SU-DHL-6 (cell line): ENCODE results near the gene SCAMP3.

Source experiments
- H2AFZ ChIP-seq: fragments of 200-600 bp; sonication (generic); 2 replicates; pipeline ENCODE4 v1.6.1; 2014; ENCODE audit warnings: low read depth, mild to moderate bottlenecking, moderate library complexity, mixed read lengths, antibody characterized with exemption, low read length; ENCODE audit not compliant: severe bottlenecking
- H3F3A ChIP-seq: fragments of 200-600 bp; shearing (Covaris generic); 2 replicates; pipeline ENCODE4 v1.6.0; 2016; ENCODE audit warnings: antibody characterized with exemption, mild to moderate bottlenecking; ENCODE audit not compliant: insufficient read depth
- H3K27ac ChIP-seq: fragments of 200-600 bp; sonication (generic); 2 replicates; pipeline ENCODE4 v1.5.1; 2016; ENCODE audit warnings: low read depth, mild to moderate bottlenecking, low read length, moderate library complexity, mixed read lengths
- H3K27me3 ChIP-seq: fragments of 200-600 bp; sonication (generic), shearing (Covaris generic); 2 replicates; pipeline ENCODE4 v1.6.0; 2014; ENCODE audit warnings: mild to moderate bottlenecking, low read length
- H3K36me3 ChIP-seq: fragments of 200-600 bp; sonication (generic); 2 replicates; pipeline ENCODE4 v1.6.1; 2014; ENCODE audit warnings: mild to moderate bottlenecking, low read length, mixed read lengths
- H3K4me2 ChIP-seq: fragments of 300-600, 200-600 bp; shearing (Covaris generic), sonication (generic); 2 replicates; pipeline ENCODE4 v1.6.0; 2014; ENCODE audit warnings: low read length, low read depth, mild to moderate bottlenecking; ENCODE audit not compliant: poor library complexity, severe bottlenecking
- H3K4me3 ChIP-seq: fragments of 200-600 bp; sonication (generic); 2 replicates; pipeline ENCODE4 v1.5.1; 2014; ENCODE audit warnings: antibody characterized with exemption, low read length, mild to moderate bottlenecking, mixed read lengths; ENCODE audit not compliant: insufficient read depth, poor library complexity, severe bottlenecking
- H3K79me2 ChIP-seq: fragments of 200-600 bp; sonication (generic); 2 replicates; pipeline ENCODE4 v1.6.1; 2014; ENCODE audit warnings: mild to moderate bottlenecking, low read length, moderate library complexity; ENCODE audit not compliant: insufficient read depth
- H3K9ac ChIP-seq: fragments of 200-600 bp; sonication (generic); 2 replicates; pipeline ENCODE4 v1.7.0; 2014; ENCODE audit warnings: mild to moderate bottlenecking, low read length
- H3K9me2 ChIP-seq: fragments of 200-600 bp; sonication (generic); replicated peaks from 2 replicates; pipeline ENCODE4 v1.6.1; 2014; ENCODE audit warnings: low read length; ENCODE audit not compliant: insufficient read depth
- H3K9me3 ChIP-seq: fragments of 200-600 bp; sonication (generic); 2 replicates; pipeline ENCODE4 v1.6.1; 2014; ENCODE audit warnings: low read length, mixed read lengths; ENCODE audit not compliant: insufficient read depth
- H4K20me1 ChIP-seq: fragments of 200-600 bp; sonication (generic); 2 replicates; pipeline ENCODE4 v1.6.1; 2014; ENCODE audit warnings: low read depth, mild to moderate bottlenecking, antibody characterized with exemption, low read length, moderate library complexity, mixed read lengths
- EZH2phosphoT487 ChIP-seq: fragments of 200-600 bp; sonication (generic), shearing (Covaris generic); conservative IDR thresholded peaks from 2 replicates; pipeline ENCODE4 v1.6.1; 2018; ENCODE audit warnings: mild to moderate bottlenecking, antibody characterized with exemption, low read length, moderate library complexity, mixed read lengths
- TF ChIP-seq, protein P1 (sequence below): fragments of 200-600 bp; sonication (generic); IDR thresholded peaks from one replicate; pipeline ENCODE4 v1.5.1; 2017; ENCODE audit warnings: antibody characterized with exemption, mild to moderate bottlenecking, low read length, moderate library complexity; ENCODE audit not compliant: insufficient read depth, poor library complexity, severe bottlenecking

SCAMP3 gene

DNA sequence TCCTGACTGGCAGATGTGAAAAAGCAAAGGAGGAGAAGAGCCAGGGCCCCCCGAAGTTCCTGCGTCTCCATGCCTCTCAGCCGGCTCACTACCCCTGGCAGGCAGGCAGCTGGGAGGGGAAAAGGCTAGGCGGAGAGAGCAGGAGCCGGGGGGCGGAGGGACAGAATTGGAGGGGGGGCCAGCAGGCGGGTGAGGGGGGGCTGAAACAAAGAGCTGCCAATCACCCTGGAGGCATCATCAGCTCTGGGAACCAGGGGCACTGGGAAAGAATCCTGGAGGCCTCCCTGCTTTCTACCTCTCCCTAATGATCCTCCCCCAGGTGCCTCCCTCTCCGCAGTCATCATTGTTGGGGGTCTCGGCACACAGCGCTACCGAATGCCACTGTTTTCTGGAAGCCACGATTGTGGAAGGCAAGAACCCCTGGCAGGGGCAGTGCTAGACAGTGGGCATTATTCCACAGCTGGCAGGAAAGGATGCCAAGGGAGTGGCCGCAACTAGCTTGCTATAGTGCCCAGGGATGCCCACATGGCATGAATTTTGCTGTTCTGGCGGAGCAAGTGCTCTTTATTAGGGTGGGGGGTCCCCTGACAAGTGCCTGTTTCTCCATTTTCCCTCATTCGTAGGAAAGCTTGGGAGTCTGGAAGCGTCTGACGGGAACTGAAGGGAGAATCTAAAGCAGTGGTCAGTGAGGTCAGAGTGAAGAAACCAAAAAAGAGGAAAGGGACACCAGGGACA lies 54.2 kb downstream of the SCAMP3 start, which contains the start of gene THBS3:
Gene THBS3, minus strand, starts transcription at position 92 of the 735 bp plus-strand sequence. Its CDS starts 21 bp downstream, at position 71.
- peak within 1 kb of the TSS; percentile 95 for H3K4me2 ChIP-seq
- peak within 1 kb of the TSS; percentile 32 for H3K27ac ChIP-seq
- no peak for TF ChIP-seq EZH2phosphoT487
- TF ChIP-seq, protein P1, sequence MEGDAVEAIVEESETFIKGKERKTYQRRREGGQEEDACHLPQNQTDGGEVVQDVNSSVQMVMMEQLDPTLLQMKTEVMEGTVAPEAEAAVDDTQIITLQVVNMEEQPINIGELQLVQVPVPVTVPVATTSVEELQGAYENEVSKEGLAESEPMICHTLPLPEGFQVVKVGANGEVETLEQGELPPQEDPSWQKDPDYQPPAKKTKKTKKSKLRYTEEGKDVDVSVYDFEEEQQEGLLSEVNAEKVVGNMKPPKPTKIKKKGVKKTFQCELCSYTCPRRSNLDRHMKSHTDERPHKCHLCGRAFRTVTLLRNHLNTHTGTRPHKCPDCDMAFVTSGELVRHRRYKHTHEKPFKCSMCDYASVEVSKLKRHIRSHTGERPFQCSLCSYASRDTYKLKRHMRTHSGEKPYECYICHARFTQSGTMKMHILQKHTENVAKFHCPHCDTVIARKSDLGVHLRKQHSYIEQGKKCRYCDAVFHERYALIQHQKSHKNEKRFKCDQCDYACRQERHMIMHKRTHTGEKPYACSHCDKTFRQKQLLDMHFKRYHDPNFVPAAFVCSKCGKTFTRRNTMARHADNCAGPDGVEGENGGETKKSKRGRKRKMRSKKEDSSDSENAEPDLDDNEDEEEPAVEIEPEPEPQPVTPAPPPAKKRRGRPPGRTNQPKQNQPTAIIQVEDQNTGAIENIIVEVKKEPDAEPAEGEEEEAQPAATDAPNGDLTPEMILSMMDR, result no peak
- no peaks in the 10 kb centered on the region for H3K27me3 ChIP-seq
- H3K4me3 ChIP-seq, result peak within 1 kb of the TSS; percentile 83
- H3K9me2 ChIP-seq, result no peaks in the 10 kb centered on the region
- no peaks in the 10 kb centered on the region for H4K20me1 ChIP-seq
- H3F3A ChIP-seq, result peaks cover 14% of the 10 kb centered on the region
- H3K9ac ChIP-seq, result peak within 1 kb of the TSS; percentile 72
- H3K79me2 ChIP-seq, result no peaks in the 10 kb centered on the region
- no peaks in the 10 kb centered on the region for H3K36me3 ChIP-seq
- peak within 1 kb of the TSS; percentile 70 for H2AFZ ChIP-seq
- no peaks in the 10 kb centered on the region for H3K9me3 ChIP-seq

DNA sequence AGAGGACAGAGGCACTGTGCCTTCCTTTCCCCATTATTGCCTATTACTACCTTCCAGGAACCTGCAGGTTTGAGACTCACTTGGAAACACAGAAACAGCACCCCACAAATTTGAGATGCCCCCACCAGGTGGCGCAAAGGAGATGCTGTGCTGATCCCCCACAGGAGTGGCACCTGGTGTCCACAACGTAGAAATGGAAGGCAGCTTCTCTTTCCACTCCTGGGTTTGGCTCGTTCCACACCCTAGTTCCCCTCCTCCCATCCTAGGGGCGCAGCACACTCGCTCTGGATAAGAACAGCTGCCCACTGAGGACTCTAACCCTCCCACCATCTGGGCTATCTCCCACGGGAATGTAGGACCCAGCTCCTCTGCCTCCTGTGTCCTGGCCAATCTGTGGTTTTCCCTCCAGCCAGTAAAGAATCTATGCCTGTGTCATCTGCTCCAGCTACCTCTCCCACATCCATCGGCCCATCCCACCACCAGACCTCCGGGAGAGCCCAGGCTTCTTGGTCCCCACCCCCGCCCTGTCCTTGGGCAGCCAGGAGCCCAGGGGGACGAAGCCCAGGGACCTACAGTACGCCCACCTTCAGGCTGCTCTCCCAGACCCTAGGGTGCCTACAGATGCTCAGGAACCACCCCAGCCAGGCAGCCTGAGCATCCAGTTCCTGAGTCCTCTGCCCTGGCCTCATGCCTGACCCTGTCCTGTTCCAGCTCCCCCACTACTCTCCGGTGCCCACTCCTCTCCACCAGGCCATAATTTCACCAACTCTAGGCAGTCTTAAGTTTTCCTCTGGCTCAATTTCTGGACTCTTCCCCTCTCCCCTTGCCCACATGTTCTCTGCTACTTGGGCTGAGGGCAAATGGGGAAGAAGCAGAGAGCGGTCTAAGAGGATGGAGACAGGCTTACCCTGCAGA lies 55.0 kb downstream of the SCAMP3 start:
- Histone ChIP-seq H4K20me1 (no peaks in the 10 kb centered on the region), H3K9me2 (no peaks in the 10 kb centered on the region), H3K79me2 (no peaks in the 10 kb centered on the region), H3K4me2 (peak overlapping the region; percentile 13), H3K27ac (0 out of 2 replicates have a peak overlapping the region, but pooled peaks have one; percentile 0), H3K27me3 (no peaks in the 10 kb centered on the region), H3K36me3 (no peaks in the 10 kb centered on the region), H3K4me3 (no peak overlapping the region), H2AFZ (no peak overlapping the region), H3F3A (peaks cover 14% of the 10 kb centered on the region), H3K9ac (0 out of 2 replicates have a peak overlapping the region, but pooled peaks have one; percentile 13), H3K9me3 (no peaks in the 10 kb centered on the region)
- TF ChIP-seq EZH2phosphoT487, result no peak
- TF ChIP-seq, protein P1, result peak; percentile 66
